Measurements from ENCODE around the gene NEURL2.

GRCh38 chr20:45842169-45842812, 48.7 kb downstream of the NEURL2 start:
- TF ChIP-seq CTCF (conservative IDR thresholded peaks at IDR 0.05; ENCODE audit: low read depth, low read length) (no peak), EZH2 (IDR thresholded peaks at IDR 0.05; ENCODE audit: borderline replicate concordance, low read depth, low read length, poor library complexity, severe bottlenecking) (no peak)

Measured in A673 (cell line).